PC-9 (cell line): ENCODE data around the gene PCNX1.

ENCODE experiments used
- CTCF ChIP-seq: fragments of 200-600 bp; sonication (generic); conservative IDR thresholded peaks from 2 replicates; pipeline ENCODE4 v1.6.1; 2017; ENCODE audit warnings: mixed run types, antibody characterized with exemption, mild to moderate bottlenecking, moderate library complexity
- EZH2 ChIP-seq: fragments of 200-600 bp; sonication (generic); IDR thresholded peaks from 2 replicates; pipeline ENCODE4 v1.8.0; 2017; ENCODE audit warnings: antibody characterized with exemption, low read depth

- TF ChIP-seq CTCF = no peak
- TF ChIP-seq EZH2 = no peak
Measured at GRCh38 chr14:71140157-71140556, 232.9 kb downstream of the PCNX1 start.
